Fibroblast of villous mesenchyme (primary cell): ENCODE data around the gene RREB1. TPM values are rescaled to one million over a fixed set of nuclear protein-coding genes. Genes with fewer than 3 reads are reported as not detected.

Experiments
- DNase-seq: peaks from one replicate; pipeline ENCODE4 v3.0.0-alpha.2; 2010; ENCODE audit warnings: low read depth
- H3K4me3 ChIP-seq: 2 replicates; pipeline ENCODE4 v1.5.1; 2011; ENCODE audit warnings: low read depth, mild to moderate bottlenecking, low read length
- total RNA-seq: library from RNA; depleted of rRNA; stranded (reverse); fragments of >200 nt; gene quantifications from 2 replicates; pipeline ENCODE4 v1.2.3, GENCODE V29; 2012
- TF ChIP-seq, protein P1 (sequence below): IDR thresholded peaks from 2 replicates; pipeline ENCODE4 v1.5.1; 2012; ENCODE audit warnings: low read depth, mild to moderate bottlenecking, low read length; ENCODE audit not compliant: insufficient read depth

RREB1 gene
- total RNA-seq, 1 donor, result 26.3 TPM

DNA sequence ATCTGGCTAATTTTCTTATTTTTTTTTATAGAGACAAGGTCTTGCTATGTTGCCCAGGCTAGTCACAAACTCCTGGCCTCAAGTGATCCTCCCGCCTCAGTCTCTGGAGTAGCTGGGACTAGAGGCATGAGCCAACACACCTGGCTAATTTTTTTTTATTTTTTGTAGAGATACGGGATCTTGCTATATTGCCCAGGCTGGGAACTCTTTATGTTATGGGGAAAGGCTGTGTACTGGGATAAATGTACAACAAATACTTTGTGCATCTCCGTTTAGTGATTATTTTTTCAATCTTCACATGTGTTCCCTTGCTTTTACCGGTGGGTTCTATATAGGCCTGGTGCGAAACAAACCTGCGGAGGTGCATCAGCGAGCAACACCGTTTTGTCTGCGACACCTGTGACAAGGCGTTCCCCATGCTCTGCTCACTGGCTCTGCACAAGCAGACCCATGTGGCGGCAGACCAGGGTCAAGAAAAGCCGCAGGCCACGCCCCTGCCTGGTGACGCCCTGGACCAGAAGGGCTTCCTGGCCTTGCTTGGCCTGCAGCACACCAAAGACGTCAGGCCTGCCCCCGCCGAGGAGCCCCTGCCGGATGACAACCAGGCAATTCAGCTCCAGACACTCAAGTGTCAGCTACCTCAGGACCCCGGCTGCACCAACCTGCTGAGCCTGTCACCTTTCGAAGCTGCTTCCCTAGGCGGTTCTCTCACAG lies 121.1 kb downstream of the RREB1 start:
- H3K4me3 ChIP-seq, result no peak overlapping the region
- no peak for DNase-seq
- TF ChIP-seq, protein P1, sequence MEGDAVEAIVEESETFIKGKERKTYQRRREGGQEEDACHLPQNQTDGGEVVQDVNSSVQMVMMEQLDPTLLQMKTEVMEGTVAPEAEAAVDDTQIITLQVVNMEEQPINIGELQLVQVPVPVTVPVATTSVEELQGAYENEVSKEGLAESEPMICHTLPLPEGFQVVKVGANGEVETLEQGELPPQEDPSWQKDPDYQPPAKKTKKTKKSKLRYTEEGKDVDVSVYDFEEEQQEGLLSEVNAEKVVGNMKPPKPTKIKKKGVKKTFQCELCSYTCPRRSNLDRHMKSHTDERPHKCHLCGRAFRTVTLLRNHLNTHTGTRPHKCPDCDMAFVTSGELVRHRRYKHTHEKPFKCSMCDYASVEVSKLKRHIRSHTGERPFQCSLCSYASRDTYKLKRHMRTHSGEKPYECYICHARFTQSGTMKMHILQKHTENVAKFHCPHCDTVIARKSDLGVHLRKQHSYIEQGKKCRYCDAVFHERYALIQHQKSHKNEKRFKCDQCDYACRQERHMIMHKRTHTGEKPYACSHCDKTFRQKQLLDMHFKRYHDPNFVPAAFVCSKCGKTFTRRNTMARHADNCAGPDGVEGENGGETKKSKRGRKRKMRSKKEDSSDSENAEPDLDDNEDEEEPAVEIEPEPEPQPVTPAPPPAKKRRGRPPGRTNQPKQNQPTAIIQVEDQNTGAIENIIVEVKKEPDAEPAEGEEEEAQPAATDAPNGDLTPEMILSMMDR, result no peak

DNA sequence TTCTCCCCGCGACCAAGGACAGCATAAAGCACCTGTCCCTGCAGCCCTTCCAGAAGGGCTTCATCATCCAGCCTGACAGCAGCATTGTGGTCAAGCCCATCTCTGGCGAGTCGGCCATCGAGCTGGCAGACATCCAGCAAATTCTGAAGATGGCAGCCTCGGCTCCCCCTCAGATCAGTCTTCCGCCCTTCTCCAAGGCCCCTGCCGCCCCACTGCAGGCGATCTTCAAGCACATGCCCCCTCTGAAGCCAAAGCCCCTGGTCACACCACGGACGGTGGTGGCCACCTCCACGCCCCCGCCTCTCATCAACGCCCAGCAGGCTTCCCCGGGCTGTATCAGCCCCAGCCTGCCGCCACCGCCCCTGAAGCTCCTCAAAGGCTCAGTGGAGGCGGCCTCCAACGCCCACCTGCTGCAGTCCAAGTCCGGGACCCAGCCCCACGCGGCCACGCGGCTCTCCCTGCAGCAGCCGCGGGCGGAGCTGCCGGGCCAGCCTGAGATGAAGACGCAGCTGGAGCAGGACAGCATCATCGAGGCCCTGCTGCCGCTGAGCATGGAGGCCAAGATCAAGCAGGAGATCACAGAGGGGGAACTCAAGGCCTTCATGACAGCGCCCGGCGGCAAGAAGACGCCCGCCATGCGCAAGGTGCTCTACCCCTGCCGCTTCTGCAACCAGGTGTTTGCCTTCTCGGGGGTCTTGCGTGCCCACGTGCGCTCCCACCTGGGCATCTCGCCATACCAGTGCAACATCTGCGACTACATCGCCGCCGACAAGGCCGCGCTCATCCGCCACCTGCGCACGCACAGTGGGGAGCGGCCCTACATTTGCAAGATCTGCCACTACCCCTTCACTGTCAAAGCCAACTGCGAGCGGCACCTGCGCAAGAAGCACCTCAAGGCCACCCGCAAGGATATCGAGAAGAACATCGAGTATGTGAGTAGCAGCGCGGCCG lies 121.9 kb downstream of the RREB1 start:
- TF ChIP-seq, protein P1, result no peak
- DNase-seq, result no peak
- no peak overlapping the region for H3K4me3 ChIP-seq

DNA sequence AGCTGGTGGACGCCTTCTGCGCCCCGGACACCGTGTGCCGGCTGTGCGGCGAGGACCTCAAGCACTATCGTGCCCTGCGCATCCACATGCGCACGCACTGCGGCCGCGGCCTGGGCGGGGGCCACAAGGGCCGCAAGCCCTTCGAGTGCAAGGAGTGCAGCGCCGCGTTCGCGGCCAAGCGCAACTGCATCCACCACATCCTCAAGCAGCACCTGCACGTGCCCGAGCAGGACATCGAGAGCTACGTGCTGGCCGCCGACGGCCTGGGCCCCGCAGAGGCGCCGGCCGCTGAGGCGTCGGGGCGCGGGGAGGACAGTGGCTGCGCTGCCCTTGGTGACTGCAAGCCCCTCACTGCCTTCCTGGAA lies 122.5 kb downstream of the RREB1 start:
- TF ChIP-seq, protein P1, result no peak
- no peak overlapping the region for H3K4me3 ChIP-seq
- no peak for DNase-seq

DNA sequence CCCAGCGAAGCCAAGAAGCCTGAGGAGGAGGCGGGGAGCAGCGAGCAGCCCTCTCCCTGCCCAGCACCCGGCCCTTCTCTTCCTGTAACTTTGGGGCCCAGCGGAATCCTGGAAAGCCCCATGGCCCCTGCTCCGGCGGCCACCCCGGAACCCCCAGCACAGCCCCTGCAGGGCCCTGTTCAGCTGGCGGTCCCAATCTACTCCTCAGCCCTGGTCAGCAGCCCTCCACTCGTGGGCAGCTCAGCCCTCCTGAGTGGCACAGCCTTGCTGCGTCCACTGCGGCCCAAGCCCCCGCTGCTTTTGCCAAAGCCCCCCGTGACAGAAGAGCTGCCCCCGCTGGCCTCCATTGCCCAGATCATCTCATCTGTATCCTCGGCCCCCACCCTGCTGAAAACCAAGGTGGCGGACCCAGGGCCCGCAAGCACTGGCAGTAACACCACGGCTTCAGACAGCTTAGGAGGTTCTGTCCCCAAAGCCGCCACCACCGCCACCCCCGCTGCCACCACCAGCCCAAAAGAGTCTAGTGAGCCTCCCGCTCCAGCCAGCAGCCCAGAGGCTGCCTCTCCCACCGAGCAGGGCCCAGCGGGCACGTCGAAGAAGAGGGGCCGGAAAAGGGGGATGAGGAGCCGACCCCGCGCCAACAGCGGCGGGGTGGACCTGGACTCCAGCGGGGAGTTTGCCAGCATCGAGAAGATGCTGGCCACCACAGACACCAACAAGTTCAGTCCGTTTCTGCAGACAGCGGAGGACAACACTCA lies 123.4 kb downstream of the RREB1 start:
- DNase-seq, result no peak
- TF ChIP-seq, protein P1, result no peak
- H3K4me3 ChIP-seq, result no peak overlapping the region

DNA sequence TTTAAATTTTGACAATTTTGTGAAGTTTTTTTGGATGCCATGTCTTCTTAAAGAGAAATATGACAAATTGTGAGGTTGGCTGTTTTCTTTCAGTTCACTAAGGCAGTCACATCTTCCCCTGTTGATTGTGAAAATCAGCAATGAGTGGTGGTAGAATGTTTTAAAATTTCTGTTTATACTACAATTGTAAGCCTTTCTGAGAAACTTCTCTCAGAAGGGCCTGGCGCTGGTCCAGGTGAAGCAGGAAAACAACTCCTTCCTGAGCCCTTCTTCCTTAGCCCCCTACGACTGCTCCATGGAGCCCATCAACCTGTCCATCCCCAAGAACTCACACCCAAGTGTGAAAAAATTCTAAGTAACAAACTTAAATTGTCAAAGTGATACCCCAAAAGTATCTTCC lies 124.6 kb downstream of the RREB1 start:
- TF ChIP-seq, protein P1, result no peak
- DNase-seq, result no peak
- H3K4me3 ChIP-seq, result no peak overlapping the region

DNA sequence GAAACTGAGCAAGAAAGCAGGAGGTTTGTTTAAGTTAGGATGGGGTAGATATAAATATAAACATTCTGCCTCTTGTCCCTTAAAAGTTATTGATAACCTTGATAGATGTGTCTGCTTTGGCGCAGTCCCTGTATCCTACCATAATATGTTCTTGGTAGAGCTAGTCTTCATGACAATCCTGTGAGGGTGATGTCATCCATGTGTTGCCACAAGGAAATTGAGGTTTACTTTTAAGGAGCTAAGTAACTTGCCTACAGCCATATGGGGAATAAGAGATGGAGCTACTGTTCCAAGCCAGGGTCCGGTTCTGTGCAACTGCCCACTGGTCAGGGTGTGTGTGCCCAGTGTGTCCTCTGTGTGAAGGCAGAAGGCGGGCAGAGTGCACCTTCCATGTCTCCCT lies 126.8 kb downstream of the RREB1 start:
- DNase-seq, result no peak
- TF ChIP-seq, protein P1, result no peak
- H3K4me3 ChIP-seq, result no peak overlapping the region
